Endothelial cell of umbilical vein (primary cell): ENCODE results near the gene GMPR2. TPM values are rescaled to one million over a fixed set of nuclear protein-coding genes. Genes with fewer than 3 reads are reported as not detected.

ENCODE experiments used
- BruUV-seq: library from RNA; stranded (reverse); fragments of 400-500 nt; replicated peaks from 2 replicates; lab custom pipeline; 2021; lab: Mats Ljungman, UMichigan
- CTCF ChIA-PET: fragments of 300-600, 350-600 bp; sonication (Branson Sonifier 250); formaldehyde crosslinking; loops from one replicate; lab custom pipeline; 2021; ENCODE audit warnings: antibody characterized with exemption, inconsistent platforms; lab: Charles Lee
- POLR2A ChIA-PET: fragments of 300-600, 350-600 bp; sonication (Branson Sonifier 250); formaldehyde crosslinking; loops from one replicate; lab custom pipeline; 2021; ENCODE audit warnings: antibody characterized with exemption, inconsistent platforms; lab: Charles Lee
- DNase-seq: peaks from one replicate; pipeline ENCODE4 v3.0.0-alpha.2; 2011; ENCODE audit warnings: low read depth, low spot score
- FAIRE-seq: peaks from 2 replicates; lab custom pipeline; 2011; peaks lifted over from hg19 to GRCh38; lab: Jason Lieb, UNC
- H2AFZ ChIP-seq: 2 replicates; pipeline ENCODE4 v1.6.0; 2012; ENCODE audit warnings: low read depth, low read length, control low read depth, inconsistent platforms
- H3K27ac ChIP-seq: 2 replicates; pipeline ENCODE4 v1.5.1; 2011; ENCODE audit warnings: low read depth, mild to moderate bottlenecking, control low read depth, low read length, moderate library complexity; ENCODE audit not compliant: insufficient read depth
- H3K27me3 ChIP-seq, 2 experiments: 2 replicates each; pipeline versions ENCODE4 v1.6.0 to v1.6.1; 2011; ENCODE audit warnings: low read length in 2 of 2, mixed read lengths in 1 of 2; ENCODE audit not compliant: control insufficient read depth in 2 of 2, insufficient read depth in 2 of 2
- H3K36me3 ChIP-seq, 2 experiments: 2 replicates in 1 of 2; 3 replicates in 1 of 2; pipeline ENCODE4 v1.5.1; 2011; ENCODE audit warnings: low read length in 2 of 2, mild to moderate bottlenecking in 1 of 2, moderate library complexity in 1 of 2; ENCODE audit not compliant: control insufficient read depth in 2 of 2, insufficient read depth in 2 of 2; ENCODE audit errors: extremely low read depth in 1 of 2
- H3K4me1 ChIP-seq: 3 replicates; pipeline ENCODE4 v1.5.1; 2011; ENCODE audit warnings: mild to moderate bottlenecking, low read length; ENCODE audit not compliant: control insufficient read depth, insufficient read depth; ENCODE audit errors: extremely low read depth
- H3K4me2 ChIP-seq: 2 replicates; pipeline ENCODE4 v1.6.1; 2011; ENCODE audit warnings: low read length, control low read depth, mixed read lengths; ENCODE audit not compliant: insufficient read depth
- H3K4me3 ChIP-seq, 3 experiments: fragments of 200-600 bp in 1 of 3; sonication (generic), shearing (Covaris generic) in 1 of 3; replicated peaks in 1 of 3; 2 replicates each; pipeline ENCODE4 v1.5.1; 2011 to 2016; ENCODE audit warnings: control low read depth in 3 of 3, low read length in 3 of 3, mild to moderate bottlenecking in 2 of 3, inconsistent platforms in 1 of 3, low read depth in 1 of 3, moderate library complexity in 1 of 3; ENCODE audit not compliant: insufficient read depth in 1 of 3
- H3K79me2 ChIP-seq: 2 replicates; pipeline ENCODE4 v1.6.0; 2012; ENCODE audit warnings: low read length, inconsistent platforms; ENCODE audit not compliant: control insufficient read depth, insufficient read depth
- H3K9ac ChIP-seq: replicated peaks from 2 replicates; pipeline ENCODE3; 2011; ENCODE audit warnings: low read length, control low read depth; ENCODE audit not compliant: insufficient read depth; ENCODE audit errors: extremely low read depth
- H3K9me1 ChIP-seq: replicated peaks from 3 replicates; pipeline ENCODE4 v1.6.0; 2011; ENCODE audit warnings: mild to moderate bottlenecking, low read length; ENCODE audit not compliant: control insufficient read depth, insufficient read depth; ENCODE audit errors: extremely low read depth
- H3K9me3 ChIP-seq: replicated peaks from 2 replicates; pipeline ENCODE4 v1.5.1; 2012; ENCODE audit warnings: low read length, inconsistent platforms; ENCODE audit not compliant: control insufficient read depth, insufficient read depth
- H4K20me1 ChIP-seq: replicated peaks from 2 replicates; pipeline ENCODE3; 2011; ENCODE audit warnings: mild to moderate bottlenecking, low read length; ENCODE audit not compliant: control insufficient read depth, insufficient read depth; ENCODE audit errors: extremely low read depth
- EZH2 ChIP-seq: IDR thresholded peaks from 2 replicates; pipeline ENCODE4 v1.6.1; 2012; ENCODE audit warnings: borderline replicate concordance, low read depth, mild to moderate bottlenecking, moderate library complexity, low read length, inconsistent platforms; ENCODE audit not compliant: severe bottlenecking
- FOS ChIP-seq: IDR thresholded peaks from 2 replicates; pipeline ENCODE4 v1.6.1; 2011; ENCODE audit warnings: mild to moderate bottlenecking, low read length, moderate library complexity, borderline replicate concordance; ENCODE audit not compliant: insufficient read depth
- GATA2 ChIP-seq: IDR thresholded peaks from 2 replicates; pipeline ENCODE4 v1.7.0; 2011; ENCODE audit warnings: low read depth, mild to moderate bottlenecking, moderate library complexity, mixed read lengths, low read length; ENCODE audit not compliant: insufficient read length, insufficient read depth
- JUN ChIP-seq: IDR thresholded peaks from 2 replicates; pipeline ENCODE4 v1.6.1; 2011; ENCODE audit warnings: borderline replicate concordance, low read depth; ENCODE audit not compliant: insufficient read length, insufficient read depth
- MYC ChIP-seq: IDR thresholded peaks from one replicate; pipeline ENCODE4 v1.6.1; 2011; ENCODE audit warnings: mild to moderate bottlenecking, low read depth, low read length
- POLR2A ChIP-seq: IDR thresholded peaks from 2 replicates; pipeline ENCODE4 v1.6.1; 2012; ENCODE audit warnings: low read depth, mild to moderate bottlenecking, control low read depth, low read length
- POLR2AphosphoS5 ChIP-seq: IDR thresholded peaks from 2 replicates; pipeline ENCODE4 v1.6.1; 2012; ENCODE audit warnings: low read depth, mild to moderate bottlenecking, control low read depth, low read length, moderate library complexity; ENCODE audit not compliant: insufficient read depth
- dilution Hi-C: fragments of 300-500 bp; cut with MboI; formaldehyde crosslinking; loops from one replicate; pipeline ENCODE4 v1.15.0; 2019; ENCODE audit warnings: low sequenced_read_pairs; ENCODE audit not compliant: extremely low pct_ligation_motif_present
- intact Hi-C: fragments of 100-400 bp; cut with micrococcal nuclease; formaldehyde crosslinking; loops from one replicate; pipeline ENCODE4 v1.10.0; 2022
- polyA plus RNA-seq, 4 experiments: library from polyadenylated mRNA; depleted of rRNA in 3 of 4; stranded (reverse) in 3 of 4; unstranded in 1 of 4; fragments of >200 nt; gene quantifications; 2 replicates each; pipeline versions ENCODE4 v1.2.1 to v1.2.3, GENCODE V29; 2011 to 2012; ENCODE audit warnings: missing spikeins in 1 of 4
- total RNA-seq: library from RNA; stranded (reverse); gene quantifications from 2 replicates; pipeline ENCODE4 v1.2.3, GENCODE V29; 2021
- TF ChIP-seq, protein P1 (sequence below): IDR thresholded peaks from 2 replicates; pipeline ENCODE4 v1.6.1; 2011; ENCODE audit not compliant: insufficient read depth, insufficient read length
- TF ChIP-seq, protein P2 (sequence below), 2 donors: IDR thresholded peaks; 1 replicate in 1 of 2; 2 replicates in 1 of 2; pipeline ENCODE4 v1.5.1; 2011; ENCODE audit warnings: low read length in 2 of 2, mild to moderate bottlenecking in 2 of 2, moderate library complexity in 2 of 2, control low read depth in 1 of 2, inconsistent platforms in 1 of 2, low read depth in 1 of 2; ENCODE audit not compliant: insufficient read depth in 1 of 2; ENCODE audit errors: extremely low read depth in 1 of 2

GMPR2 gene
- total and polyA plus RNA-seq, 2 donors (not counting 3 experiments of a cell fraction or from before 2014, with no cell fraction given) = 58.1 to 61.8 TPM

DNA sequence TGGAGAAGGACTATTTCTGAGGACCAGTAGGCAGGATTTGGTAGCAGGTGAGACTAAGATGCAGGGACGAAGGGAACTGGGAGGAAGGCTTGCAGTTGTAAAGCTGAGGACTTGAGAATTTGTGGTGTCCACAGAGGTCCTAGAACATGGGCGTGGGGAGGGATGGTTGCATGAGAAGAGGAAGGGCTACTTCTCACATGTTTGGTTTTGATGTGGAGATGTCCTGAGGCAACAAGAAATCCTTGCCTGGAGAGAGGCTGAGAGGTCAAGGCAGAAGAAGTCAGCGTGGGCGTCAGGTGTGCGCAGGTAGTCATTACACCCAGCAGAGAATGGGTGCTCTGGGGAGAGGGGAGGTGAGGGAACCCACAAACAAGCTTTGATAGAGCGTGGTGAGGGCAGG lies 44.3 kb downstream of the GMPR2 start:
- no TSS peak for BruUV-seq
- TF ChIP-seq POLR2AphosphoS5 (no peak), MYC (no peak), EZH2 (no peak), FOS (no peak), POLR2A (no peak), GATA2 (no peak), JUN (no peak)
- TF ChIP-seq, protein P1, sequence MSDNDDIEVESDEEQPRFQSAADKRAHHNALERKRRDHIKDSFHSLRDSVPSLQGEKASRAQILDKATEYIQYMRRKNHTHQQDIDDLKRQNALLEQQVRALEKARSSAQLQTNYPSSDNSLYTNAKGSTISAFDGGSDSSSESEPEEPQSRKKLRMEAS = no peak
- TF ChIP-seq, protein P2, sequence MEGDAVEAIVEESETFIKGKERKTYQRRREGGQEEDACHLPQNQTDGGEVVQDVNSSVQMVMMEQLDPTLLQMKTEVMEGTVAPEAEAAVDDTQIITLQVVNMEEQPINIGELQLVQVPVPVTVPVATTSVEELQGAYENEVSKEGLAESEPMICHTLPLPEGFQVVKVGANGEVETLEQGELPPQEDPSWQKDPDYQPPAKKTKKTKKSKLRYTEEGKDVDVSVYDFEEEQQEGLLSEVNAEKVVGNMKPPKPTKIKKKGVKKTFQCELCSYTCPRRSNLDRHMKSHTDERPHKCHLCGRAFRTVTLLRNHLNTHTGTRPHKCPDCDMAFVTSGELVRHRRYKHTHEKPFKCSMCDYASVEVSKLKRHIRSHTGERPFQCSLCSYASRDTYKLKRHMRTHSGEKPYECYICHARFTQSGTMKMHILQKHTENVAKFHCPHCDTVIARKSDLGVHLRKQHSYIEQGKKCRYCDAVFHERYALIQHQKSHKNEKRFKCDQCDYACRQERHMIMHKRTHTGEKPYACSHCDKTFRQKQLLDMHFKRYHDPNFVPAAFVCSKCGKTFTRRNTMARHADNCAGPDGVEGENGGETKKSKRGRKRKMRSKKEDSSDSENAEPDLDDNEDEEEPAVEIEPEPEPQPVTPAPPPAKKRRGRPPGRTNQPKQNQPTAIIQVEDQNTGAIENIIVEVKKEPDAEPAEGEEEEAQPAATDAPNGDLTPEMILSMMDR (IDR thresholded peaks at IDR 0.05; ENCODE audit: extremely low read depth in 1 of 2, insufficient read depth in 1 of 2, low read depth in 1 of 2, low read length in 2 of 2) = no peak
- H3K9me1 ChIP-seq = no peaks in the 10 kb centered on the region
- H3K4me1 ChIP-seq = no peaks in the 10 kb centered on the region
- H4K20me1 ChIP-seq = no peaks in the 10 kb centered on the region
- POLR2A ChIA-PET = no interaction called here
- H3K79me2 ChIP-seq = no peaks in the 10 kb centered on the region
- no peak overlapping the region for H3K4me2 ChIP-seq
- FAIRE-seq (no peak), DNase-seq (no peak)
- CTCF ChIA-PET = interaction anchor here (0.9 to 1.0 kb wide), 2 partner anchors 20 to 31 kb away, joined by 3 to 4 read pairs; partner anchors contain the start of gene CIDEB
- dilution Hi-C loops (no loop called here), intact Hi-C loops (no loop called here)
- H2AFZ ChIP-seq = no peak overlapping the region
- no peaks in the 10 kb centered on the region for H3K27me3 ChIP-seq
- H3K9ac ChIP-seq = no peak overlapping the region
- H3K27ac ChIP-seq = no peak overlapping the region
- no peak overlapping the region for H3K4me3 ChIP-seq
- H3K9me3 ChIP-seq = no peaks in the 10 kb centered on the region
- no peaks in the 10 kb centered on the region for H3K36me3 ChIP-seq
